Astrocyte (in vitro differentiated cells and primary cell): ENCODE results near the gene PPP1R26.
"Not testable (repeated sequence)": the region's sequence is repeated elsewhere in the genome, so short reads cannot be mapped to it uniquely, and the experiment has no call there.

Source experiments
- EZH2 ChIP-seq: IDR thresholded peaks from 2 replicates; pipeline ENCODE4 v1.6.1; 2012; ENCODE audit warnings: mild to moderate bottlenecking, low read length, inconsistent platforms; ENCODE audit not compliant: insufficient read depth
- TF ChIP-seq, protein P1 (sequence below): IDR thresholded peaks from 2 replicates; pipeline ENCODE4 v1.5.1; 2011; ENCODE audit warnings: low read depth, mild to moderate bottlenecking, inconsistent platforms, low read length, moderate library complexity; ENCODE audit not compliant: insufficient read depth

DNA sequence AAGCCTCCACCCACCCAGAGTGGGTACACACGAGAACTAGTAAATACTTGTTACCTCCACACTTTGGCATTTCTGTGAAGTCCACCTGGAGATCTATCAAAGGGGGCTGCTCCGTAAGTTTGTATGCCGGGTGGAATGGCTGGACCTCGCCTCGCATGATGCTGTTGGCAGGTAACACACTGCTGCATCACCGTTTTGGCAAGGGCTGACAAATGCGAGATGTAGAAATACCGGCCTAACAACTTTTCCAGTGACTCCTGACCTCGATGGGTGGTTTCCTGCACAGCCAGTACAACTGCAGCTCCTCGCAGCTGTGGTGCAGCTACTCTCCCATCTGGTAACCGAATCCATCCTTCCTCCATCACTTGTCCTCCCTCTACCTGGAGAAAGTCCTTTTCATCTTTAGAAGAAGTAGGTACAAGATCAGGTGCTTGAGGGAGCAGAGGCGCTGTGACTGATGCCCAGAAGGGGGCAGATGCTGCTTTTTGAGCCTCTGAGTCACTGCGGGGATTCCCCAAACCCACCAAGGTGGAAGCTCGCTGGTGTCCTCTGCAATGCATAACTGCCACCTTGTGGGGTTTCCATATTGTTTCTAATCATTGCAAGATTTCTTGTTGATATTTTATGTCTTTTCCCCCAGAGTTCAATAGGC, 40.9 kb upstream of the PPP1R26 start:
- TF ChIP-seq, protein P1, sequence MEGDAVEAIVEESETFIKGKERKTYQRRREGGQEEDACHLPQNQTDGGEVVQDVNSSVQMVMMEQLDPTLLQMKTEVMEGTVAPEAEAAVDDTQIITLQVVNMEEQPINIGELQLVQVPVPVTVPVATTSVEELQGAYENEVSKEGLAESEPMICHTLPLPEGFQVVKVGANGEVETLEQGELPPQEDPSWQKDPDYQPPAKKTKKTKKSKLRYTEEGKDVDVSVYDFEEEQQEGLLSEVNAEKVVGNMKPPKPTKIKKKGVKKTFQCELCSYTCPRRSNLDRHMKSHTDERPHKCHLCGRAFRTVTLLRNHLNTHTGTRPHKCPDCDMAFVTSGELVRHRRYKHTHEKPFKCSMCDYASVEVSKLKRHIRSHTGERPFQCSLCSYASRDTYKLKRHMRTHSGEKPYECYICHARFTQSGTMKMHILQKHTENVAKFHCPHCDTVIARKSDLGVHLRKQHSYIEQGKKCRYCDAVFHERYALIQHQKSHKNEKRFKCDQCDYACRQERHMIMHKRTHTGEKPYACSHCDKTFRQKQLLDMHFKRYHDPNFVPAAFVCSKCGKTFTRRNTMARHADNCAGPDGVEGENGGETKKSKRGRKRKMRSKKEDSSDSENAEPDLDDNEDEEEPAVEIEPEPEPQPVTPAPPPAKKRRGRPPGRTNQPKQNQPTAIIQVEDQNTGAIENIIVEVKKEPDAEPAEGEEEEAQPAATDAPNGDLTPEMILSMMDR: not testable (repeated sequence)
- TF ChIP-seq EZH2: not testable (repeated sequence)
